ENCODE data around the gene CDKN1A.

- TF ChIP-seq POLR2A (IDR thresholded peaks at IDR 0.05): no peak
- TF ChIP-seq, protein P1, sequence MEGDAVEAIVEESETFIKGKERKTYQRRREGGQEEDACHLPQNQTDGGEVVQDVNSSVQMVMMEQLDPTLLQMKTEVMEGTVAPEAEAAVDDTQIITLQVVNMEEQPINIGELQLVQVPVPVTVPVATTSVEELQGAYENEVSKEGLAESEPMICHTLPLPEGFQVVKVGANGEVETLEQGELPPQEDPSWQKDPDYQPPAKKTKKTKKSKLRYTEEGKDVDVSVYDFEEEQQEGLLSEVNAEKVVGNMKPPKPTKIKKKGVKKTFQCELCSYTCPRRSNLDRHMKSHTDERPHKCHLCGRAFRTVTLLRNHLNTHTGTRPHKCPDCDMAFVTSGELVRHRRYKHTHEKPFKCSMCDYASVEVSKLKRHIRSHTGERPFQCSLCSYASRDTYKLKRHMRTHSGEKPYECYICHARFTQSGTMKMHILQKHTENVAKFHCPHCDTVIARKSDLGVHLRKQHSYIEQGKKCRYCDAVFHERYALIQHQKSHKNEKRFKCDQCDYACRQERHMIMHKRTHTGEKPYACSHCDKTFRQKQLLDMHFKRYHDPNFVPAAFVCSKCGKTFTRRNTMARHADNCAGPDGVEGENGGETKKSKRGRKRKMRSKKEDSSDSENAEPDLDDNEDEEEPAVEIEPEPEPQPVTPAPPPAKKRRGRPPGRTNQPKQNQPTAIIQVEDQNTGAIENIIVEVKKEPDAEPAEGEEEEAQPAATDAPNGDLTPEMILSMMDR (IDR thresholded peaks at IDR 0.05 in 4 of 5, conservative IDR thresholded peaks at IDR 0.05 in 1 of 5): no peak
Observed at GRCh38 chr6:36688063-36688738, 9.7 kb downstream of the CDKN1A start.
